ENCODE measurements around the gene LGALS14. TPM values are rescaled to one million over a fixed set of nuclear protein-coding genes. Genes with fewer than 3 reads are reported as not detected.

Gene LGALS14, protein sequence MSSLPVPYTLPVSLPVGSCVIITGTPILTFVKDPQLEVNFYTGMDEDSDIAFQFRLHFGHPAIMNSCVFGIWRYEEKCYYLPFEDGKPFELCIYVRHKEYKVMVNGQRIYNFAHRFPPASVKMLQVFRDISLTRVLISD
- not detected in 2 replicates for total RNA-seq (2014; rRNA removed)
- not detected for Bru-seq, nascent RNA
- BruChase-seq, experiment 1, labeled RNA remaining after a 6-hour chase: not detected
- BruChase-seq, experiment 2, labeled RNA remaining after a 2-hour chase: not detected
- long read RNA-seq: 0 reads

DNA sequence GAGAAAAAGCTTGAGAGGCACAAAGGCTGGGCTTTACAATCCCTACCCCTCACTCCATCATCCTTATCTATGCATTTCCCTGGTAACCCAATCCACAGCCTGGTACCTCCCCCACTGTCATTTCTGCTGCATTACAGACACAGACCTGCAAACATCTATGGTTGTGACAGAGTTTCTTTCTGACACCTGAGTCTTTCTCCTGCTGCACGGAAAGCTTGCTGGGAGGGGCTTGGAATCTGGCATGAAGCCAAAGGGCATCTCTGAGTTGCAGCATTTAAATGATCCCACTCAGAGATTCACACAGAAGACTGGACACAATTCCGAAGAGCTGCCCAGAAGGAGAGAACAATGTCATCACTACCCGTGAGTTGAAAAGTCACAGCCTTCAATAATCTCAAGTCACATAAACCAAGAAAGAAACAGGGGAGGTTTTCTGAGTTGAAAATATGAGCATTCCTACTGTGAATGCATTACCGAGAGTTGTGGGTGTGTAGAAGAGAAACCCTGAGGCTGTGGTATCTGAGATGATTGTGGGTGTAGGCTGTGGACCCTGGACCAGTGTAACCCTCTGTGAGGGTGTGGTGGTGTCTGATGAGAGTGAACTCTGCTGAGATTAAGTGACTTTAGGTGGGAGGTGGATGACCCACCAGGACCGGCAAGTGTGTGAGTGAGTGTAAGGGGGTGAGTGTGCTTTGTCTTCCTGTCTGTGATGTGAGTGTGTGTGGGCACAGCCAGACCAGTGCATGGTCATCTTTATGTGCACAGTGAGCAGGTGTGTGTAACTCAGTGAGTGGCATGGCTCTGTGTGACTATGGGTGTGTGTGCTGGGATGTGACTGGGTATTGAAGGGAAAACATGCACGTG lies at the start of gene LGALS14:
Gene LGALS14, plus strand, starts transcription at position 301 of the 864 bp plus-strand sequence. Its CDS starts 48 bp downstream, at position 349.
- Histone ChIP-seq H2AFZ (ENCODE audit: low read length) (no peak within 1 kb of the TSS), H3K9me2 (replicated peaks; ENCODE audit: low read length) (no peaks in the 10 kb centered on the region), H3K27ac (ENCODE audit: low read length) (no peak within 1 kb of the TSS), H3K9me3 (ENCODE audit: low read length) (no peaks in the 10 kb centered on the region), H3F3A (ENCODE audit: low read length, unreplicated experiment) (no peaks in the 10 kb centered on the region), H3K4me1 (ENCODE audit: insufficient read depth, low read length) (peaks cover 6% of the 10 kb centered on the region; the same call in 1 of the 2 replicates), H3K4me3 (ENCODE audit: low read length) (no peak within 1 kb of the TSS), H3K36me3 (ENCODE audit: low read depth, low read length) (no peaks in the 10 kb centered on the region), H3K79me2 (ENCODE audit: low read length) (no peaks in the 10 kb centered on the region), H4K20me1 (ENCODE audit: low read length) (no peaks in the 10 kb centered on the region), H3K9ac (ENCODE audit: low read length) (no peak within 1 kb of the TSS), H3K27me3 (ENCODE audit: low read length) (peaks cover 24% of the 10 kb centered on the region), H3K4me2 (ENCODE audit: low read length) (no peak within 1 kb of the TSS)
- DNase-seq (no peak), ATAC-seq (no peak)
- intact Hi-C loops (cut with micrococcal nuclease): no loop called here
- TF ChIP-seq EZH2 (IDR thresholded peaks at IDR 0.05; ENCODE audit: low read length, unreplicated experiment) (no peak), EZH2phosphoT487 (IDR thresholded peaks at IDR 0.05; ENCODE audit: borderline replicate concordance, low read length) (no peak)
- TF ChIP-seq, protein P1, sequence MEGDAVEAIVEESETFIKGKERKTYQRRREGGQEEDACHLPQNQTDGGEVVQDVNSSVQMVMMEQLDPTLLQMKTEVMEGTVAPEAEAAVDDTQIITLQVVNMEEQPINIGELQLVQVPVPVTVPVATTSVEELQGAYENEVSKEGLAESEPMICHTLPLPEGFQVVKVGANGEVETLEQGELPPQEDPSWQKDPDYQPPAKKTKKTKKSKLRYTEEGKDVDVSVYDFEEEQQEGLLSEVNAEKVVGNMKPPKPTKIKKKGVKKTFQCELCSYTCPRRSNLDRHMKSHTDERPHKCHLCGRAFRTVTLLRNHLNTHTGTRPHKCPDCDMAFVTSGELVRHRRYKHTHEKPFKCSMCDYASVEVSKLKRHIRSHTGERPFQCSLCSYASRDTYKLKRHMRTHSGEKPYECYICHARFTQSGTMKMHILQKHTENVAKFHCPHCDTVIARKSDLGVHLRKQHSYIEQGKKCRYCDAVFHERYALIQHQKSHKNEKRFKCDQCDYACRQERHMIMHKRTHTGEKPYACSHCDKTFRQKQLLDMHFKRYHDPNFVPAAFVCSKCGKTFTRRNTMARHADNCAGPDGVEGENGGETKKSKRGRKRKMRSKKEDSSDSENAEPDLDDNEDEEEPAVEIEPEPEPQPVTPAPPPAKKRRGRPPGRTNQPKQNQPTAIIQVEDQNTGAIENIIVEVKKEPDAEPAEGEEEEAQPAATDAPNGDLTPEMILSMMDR (conservative IDR thresholded peaks at IDR 0.05; ENCODE audit: low read depth, low read length): no peak
- BruUV-seq (replicated peaks): no TSS peak
- ChIA-PET POLR2A (ENCODE audit: unreplicated experiment) (no interaction called here), CTCF (no interaction called here)

DNA sequence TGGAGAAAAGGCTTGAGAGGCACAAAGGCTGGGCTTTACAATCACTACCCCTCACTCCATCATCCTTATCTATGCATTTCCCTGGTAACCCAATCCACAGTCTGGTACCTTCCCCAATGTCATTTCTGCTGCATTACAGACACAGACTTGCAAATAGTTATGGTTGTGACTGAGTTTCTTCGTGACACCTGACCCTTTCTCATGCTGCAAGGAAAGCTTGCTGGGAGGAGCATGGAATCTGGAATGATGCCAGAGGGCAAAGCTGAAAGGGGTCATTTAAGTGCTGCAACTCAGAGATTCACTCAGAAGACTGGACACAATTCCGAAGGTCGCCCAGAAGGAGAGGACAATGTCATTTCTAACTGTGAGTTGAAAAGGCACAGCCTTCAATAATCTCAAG lies 48.7 kb upstream of the LGALS14 start, which contains the start of gene LGALS16:
Gene LGALS16, plus strand, starts transcription at position 301 of the 400 bp plus-strand sequence. Its CDS starts 49 bp downstream, at position 350.
- Histone ChIP-seq H3K9me2 (replicated peaks; ENCODE audit: low read length) (no peaks in the 10 kb centered on the region), H3K4me2 (ENCODE audit: low read length) (no peak within 1 kb of the TSS), H3K4me3 (ENCODE audit: low read length) (no peak within 1 kb of the TSS), H3K4me1 (ENCODE audit: insufficient read depth, low read length) (no peaks in the 10 kb centered on the region), H3K27ac (ENCODE audit: low read length) (no peak within 1 kb of the TSS), H3K9ac (ENCODE audit: low read length) (no peak within 1 kb of the TSS), H3K36me3 (ENCODE audit: low read depth, low read length) (no peaks in the 10 kb centered on the region), H3K9me3 (ENCODE audit: low read length) (no peaks in the 10 kb centered on the region), H3F3A (ENCODE audit: low read length, unreplicated experiment) (no peaks in the 10 kb centered on the region), H3K79me2 (ENCODE audit: low read length) (no peaks in the 10 kb centered on the region), H2AFZ (ENCODE audit: low read length) (no peak within 1 kb of the TSS), H3K27me3 (ENCODE audit: low read length) (peaks cover 16% of the 10 kb centered on the region; the same call in 1 of the 2 replicates), H4K20me1 (ENCODE audit: low read length) (no peaks in the 10 kb centered on the region)
- BruUV-seq (replicated peaks): no TSS peak
- intact Hi-C loops (cut with micrococcal nuclease): no loop called here
- ATAC-seq (no peak), DNase-seq (no peak)
- ChIA-PET POLR2A (ENCODE audit: unreplicated experiment) (no interaction called here), CTCF (no interaction called here)
- TF ChIP-seq EZH2 (IDR thresholded peaks at IDR 0.05; ENCODE audit: low read length, unreplicated experiment): no peak
- TF ChIP-seq, protein P1 (conservative IDR thresholded peaks at IDR 0.05; ENCODE audit: low read depth, low read length): no peak
- TF ChIP-seq EZH2phosphoT487 (IDR thresholded peaks at IDR 0.05; ENCODE audit: borderline replicate concordance, low read length): no peak

Data from PC-3 (cell line).